AG08396 (cell line): Measurements from ENCODE around the gene ZNF652.

Experiments
- DNase-seq: peaks from one replicate; pipeline ENCODE4 v3.0.0; 2012; ENCODE audit warnings: low spot score, mixed read lengths

The ZNF652 gene

DNA sequence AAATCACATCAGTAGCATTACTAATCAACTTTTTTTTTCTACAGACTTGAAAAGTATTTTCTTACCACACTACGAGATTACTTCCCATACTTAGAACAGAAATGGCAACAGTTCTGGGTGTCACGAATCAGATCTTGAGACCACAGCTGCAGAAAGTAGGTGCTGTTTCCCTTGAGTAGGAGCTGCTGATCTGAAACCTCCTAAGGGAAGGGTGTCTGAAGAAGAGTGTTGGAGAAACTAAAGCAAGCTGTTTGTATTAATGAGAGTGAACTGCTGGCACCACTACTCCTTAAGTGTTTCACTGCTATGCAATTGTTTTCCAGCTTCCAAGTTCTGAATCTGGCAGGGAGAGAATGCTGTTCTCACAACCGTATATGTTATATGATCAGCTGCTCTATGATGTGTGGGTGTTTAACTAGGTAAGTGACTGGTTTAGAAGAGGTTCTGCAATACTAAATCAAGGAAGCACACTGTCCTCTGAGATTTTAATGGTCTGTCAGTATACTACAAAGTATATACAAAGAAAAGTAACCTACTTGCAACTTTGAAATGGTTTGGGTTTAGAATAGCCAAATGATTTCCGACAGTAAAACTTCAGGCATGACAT lies 3.3 kb downstream of the ZNF652 start:
- DNase-seq: no peak

DNA sequence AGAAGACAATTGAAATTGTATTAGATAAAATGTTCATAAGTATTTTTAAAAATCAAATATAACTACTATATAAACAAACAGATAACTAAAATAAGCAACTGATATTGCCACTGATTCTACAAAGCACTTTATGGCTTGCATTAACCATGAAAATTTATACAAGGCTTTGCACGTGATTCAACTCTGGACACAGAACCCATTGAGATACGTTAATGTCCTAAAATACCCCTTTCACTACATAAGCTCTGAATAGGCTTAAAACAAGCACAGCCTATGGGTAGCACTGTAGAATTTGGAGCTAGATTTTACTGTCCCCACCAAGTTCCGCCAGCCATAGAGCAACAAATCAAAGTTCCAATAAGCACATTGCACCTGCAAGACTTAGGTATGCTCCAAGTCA lies 4.5 kb downstream of the ZNF652 start:
- no peak for DNase-seq

DNA sequence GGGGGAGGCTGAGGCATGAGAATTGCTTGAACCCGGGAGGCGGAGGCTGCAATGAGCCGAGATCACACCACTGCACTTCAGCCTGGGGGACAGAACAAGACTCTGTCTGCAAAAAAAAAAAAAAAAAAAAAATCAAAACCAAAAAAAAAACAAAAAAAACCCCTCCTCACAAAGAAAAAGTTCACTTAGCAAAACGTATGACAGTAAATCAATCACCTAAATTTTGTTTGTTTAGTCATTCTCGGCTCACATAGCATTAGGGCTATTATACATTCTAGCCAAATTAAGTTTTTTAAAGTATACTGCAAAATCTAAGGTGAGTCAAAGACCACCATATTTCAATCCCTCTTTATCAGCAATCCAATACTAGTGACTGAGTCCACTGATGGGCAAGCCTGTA lies 5.7 kb downstream of the ZNF652 start:
- no peak for DNase-seq

DNA sequence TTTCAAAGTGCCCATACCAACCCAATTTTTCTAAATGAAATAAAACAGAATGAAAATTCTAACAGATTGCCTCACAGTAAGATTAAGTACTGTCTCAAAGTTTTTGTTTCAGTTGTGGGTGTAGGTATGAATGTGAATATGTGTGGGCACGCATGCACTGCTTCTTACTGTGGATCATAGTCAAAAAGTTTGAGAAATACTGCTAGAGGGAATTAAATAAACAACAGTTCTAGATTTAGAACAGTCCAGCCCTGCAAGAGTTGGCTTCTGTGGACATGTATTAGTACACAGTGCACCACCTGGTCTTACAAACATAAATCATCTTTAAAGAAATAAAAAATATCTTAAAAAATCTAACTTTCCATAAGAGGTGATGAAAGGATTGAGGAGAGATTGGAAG lies 8.4 kb downstream of the ZNF652 start:
- DNase-seq: no peak

DNA sequence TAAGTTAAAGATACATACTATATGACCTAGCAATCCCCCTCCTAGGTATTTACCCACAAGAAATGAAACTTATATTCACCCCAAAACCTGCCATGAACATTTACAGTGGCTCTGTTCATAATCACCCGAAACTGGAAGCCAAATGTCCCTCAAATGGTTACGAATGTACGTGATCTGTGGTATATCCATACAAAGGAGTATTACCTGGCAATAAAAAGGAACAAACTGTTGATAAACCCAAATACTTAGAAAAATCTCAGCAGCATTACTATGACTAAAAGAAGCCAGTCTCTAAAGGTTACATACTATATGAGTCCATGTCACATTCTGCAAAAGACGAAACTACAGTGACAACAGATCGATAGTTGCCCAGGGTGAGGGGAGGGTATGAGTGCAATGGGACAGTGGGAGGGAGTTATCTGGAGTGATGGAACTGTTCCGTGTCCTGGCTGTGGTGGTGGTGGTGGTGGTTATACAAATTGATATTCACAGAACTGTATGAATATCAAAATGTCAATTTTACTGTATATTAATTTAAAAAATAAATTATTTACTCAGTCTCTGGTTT lies 9.4 kb downstream of the ZNF652 start:
- DNase-seq: no peak

DNA sequence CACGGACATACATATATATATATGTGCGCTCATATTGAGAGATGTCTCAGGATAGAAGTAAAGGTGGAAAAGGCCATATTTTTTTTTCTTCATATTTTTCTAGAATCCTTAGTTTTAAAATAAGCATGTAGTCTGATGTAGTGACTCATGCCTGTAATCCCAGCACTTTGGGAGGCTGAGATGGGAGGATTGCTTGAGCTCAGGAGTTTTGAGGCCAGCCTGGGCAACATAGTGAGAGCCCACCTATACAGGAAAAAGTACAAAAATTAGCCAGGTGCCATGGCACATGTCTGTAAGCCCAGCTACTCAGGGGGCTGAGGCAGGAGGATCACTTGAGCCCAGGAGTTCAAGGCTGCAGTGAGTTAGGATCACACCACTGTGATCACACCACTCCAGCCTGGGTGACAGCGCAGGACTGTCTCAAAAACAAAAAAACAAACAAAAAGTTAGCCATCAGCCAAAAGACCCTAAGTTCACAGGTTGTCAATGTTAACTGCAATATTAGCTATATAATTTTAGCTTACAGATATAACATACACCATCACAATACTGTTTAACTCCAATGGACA lies 10.4 kb downstream of the ZNF652 start:
- DNase-seq: no peak

DNA sequence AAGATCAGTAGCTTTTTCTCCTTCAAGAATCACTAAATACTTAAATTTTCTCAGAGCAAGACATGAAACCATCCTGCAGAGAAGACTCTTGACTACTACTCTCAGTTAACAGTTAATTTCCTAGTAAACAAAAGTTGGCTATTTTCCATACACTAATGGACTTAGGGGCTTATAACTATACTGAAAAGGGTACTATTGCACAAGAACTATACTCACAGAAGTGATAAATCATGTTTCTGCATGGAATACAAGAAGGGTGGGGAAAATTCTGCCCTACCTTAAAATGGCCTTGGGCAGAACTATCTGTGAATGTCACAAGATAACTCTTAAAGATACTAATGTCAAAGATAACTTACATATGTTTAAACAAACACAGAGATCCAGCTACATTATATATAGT lies 12.5 kb downstream of the ZNF652 start:
- DNase-seq: no peak

DNA sequence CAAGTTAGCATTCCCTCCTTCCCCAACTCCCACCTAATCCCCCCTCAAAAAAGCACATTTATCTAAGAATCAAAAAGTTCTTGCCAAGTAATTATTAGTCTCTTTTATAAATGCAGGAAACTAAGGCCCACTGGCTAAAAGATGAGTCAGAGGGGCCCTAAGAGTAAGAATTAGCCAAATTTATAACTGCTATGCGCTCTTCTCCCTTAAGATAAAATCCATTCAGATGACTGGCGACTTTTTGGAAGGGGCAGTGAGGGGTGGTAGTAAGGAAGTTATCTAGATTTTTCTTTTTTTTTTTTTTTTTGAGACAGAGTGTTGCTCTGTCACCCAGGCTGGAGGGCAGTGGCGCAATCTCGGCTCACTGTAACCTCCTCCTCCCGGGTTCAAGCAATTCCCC lies 17.1 kb downstream of the ZNF652 start:
- DNase-seq: no peak

GRCh38 chr17:49343273-49343672 lies 18.8 kb downstream of the ZNF652 start:
- DNase-seq: no peak

GRCh38 chr17:49342575-49342936 lies 19.5 kb downstream of the ZNF652 start:
- no peak for DNase-seq

- no peak for DNase-seq
Measured at GRCh38 chr17:49341356-49341755, 20.7 kb downstream of the ZNF652 start.

GRCh38 chr17:49339354-49339753 lies 22.7 kb downstream of the ZNF652 start:
- no peak for DNase-seq

- DNase-seq: no peak
Measured at GRCh38 chr17:49338883-49339282, 23.2 kb downstream of the ZNF652 start.

- DNase-seq: no peak
Measured at GRCh38 chr17:49337884-49338283, 24.2 kb downstream of the ZNF652 start.

- DNase-seq: no peak
Measured at GRCh38 chr17:49334744-49335512, 27.1 kb downstream of the ZNF652 start.

DNA sequence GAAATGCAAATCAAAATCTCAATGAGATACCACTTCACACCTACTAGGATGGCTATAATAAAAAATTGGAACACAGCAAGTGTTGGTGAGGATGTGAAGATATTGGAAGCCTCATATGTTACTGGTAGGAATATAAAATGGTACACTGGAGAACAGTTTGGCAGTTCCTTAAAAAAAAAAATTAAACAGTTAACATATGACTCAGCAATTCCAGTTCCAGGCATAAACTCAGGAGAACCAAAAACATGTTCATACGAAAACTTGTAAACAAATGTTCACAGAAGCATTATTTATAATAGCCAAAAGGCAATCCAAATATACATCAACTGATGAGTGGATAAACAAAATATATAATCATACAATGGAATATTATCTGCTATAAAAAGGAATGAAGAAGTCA lies 28.2 kb downstream of the ZNF652 start:
- no peak for DNase-seq

DNA sequence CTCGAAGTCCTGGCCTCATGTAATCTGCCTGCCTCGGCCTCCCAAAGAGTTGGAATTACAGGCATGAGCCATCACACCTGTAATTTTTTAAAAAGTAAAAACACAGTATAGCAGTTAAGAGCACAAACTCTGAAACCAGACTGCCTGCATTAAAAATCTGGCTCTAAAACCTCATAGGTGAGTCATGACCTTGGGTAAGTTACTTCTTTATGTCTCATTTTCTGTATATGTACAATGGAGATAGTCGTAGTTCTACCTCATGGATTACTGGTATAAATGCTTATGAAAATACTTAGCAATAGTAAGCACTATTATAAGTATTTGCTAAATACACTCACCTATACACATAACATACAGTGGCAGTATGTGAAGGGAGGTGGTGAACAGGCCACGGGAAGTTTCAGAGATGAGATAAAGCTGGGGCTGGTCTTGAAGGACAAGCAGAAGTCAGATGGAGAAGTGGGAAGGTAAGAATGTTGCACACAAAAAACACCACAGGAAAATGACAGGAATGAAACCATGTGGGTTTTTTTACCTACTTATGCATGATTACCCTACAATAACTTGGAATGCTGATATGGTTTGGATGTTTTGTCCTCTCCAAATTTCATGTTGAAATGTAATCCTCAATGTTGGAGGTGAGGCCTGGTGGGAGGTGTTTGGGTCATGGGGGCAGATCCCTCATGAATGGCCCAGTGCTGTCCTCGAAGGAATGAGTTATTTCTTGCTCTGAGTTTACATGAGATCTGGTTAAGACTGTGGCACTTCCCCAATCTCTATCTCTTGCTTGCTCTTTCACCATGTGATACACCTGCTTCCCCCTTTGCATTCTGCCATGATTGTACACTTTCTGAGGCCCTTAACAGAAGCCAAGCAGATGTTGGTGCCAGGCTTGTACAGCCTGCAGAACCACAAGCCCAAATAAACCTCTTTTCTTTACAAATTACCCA lies 33.9 kb downstream of the ZNF652 start:
- no peak for DNase-seq

DNA sequence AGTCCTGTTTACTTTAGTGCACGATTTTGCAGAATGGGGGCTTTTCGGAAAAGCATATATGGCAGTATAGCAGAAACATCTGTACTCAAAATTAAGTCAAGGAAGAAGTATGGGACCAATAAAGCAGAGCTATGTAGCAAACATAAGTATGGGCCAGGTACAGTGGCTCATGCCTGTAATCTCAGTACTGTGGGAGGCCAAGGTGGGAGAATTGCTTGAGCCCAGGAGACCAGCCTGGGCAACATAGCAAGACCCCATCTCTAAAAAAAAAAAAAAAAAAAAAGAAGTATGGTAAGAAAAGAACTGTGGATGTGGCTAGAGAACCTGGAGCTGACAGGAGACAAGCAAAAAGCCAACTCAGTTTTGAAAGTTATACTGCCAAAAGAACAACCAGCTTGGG lies 36.1 kb downstream of the ZNF652 start:
- DNase-seq: no peak

DNA sequence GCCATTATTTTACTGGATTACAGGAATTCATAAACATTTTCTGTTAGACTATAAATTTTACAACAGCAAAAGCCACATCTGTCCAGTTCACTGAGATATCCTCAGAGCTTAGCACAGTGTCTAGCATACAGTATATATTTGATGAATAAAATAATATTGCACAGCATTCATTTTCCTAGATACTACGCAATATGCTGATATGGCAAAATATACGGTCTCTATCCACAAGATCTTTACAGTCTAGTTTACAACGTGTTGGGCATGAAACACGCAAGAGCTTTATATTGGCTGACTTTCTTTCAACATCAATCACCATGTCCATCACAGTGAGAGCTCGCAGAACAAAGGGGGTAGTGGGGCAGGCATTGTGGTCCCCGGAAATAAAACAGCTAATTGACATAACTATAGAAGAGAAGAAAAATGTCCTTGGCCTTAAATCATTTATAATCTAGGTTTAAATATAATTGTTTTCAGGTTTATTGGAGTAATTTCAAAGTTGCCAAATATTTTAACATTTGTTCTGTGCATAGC lies 43.5 kb downstream of the ZNF652 start:
- no peak for DNase-seq

GRCh38 chr17:49316889-49317675 lies 45.0 kb downstream of the ZNF652 start:
- DNase-seq: no peak

DNA sequence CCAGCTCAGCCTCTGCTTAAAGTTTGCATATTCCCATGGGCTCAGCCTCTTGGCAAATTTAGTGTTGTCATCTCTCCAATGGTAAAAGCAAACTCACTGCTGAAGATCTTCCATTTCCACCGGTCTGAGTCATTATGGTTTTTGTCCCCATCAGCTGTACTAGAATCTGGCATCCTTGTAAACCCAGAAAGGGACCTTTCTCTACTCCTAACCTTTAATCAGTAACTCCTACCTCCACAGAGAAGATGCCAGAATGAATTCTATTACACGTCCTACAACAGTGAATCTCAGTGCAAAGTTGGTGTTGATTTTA lies 45.8 kb downstream of the ZNF652 start:
- DNase-seq: no peak
